Karpas-422 (cell line): Measurements from ENCODE around the gene NPY1R. TPM values are rescaled to one million over a fixed set of nuclear protein-coding genes. Genes with fewer than 3 reads are reported as not detected.

Experiments
- DNase-seq: peaks from one replicate; pipeline ENCODE4 v3.0.0-alpha.2; 2015
- H2AFZ ChIP-seq: fragments of 200-600 bp; sonication (generic); 2 replicates; pipeline ENCODE4 v1.6.1; 2014; ENCODE audit warnings: antibody characterized with exemption, low read length, mixed read lengths
- H3K27ac ChIP-seq: fragments of 200-600 bp; sonication (generic); 2 replicates; pipeline ENCODE4 v1.5.1; 2014; ENCODE audit warnings: mild to moderate bottlenecking, low read length, moderate library complexity
- H3K27me3 ChIP-seq: fragments of 200-600 bp; sonication (generic); 2 replicates; pipeline ENCODE4 v1.6.1; 2014; ENCODE audit warnings: low read length, mixed read lengths
- H3K36me3 ChIP-seq: fragments of 200-600 bp; sonication (generic); 2 replicates; pipeline ENCODE4 v1.6.1; 2014; ENCODE audit warnings: low read length, mixed read lengths; ENCODE audit not compliant: insufficient read depth
- H3K4me1 ChIP-seq: fragments of 200-600 bp; sonication (generic); 2 replicates; pipeline ENCODE4 v1.6.1; 2014; ENCODE audit warnings: mild to moderate bottlenecking, low read length, mixed read lengths
- H3K4me2 ChIP-seq: fragments of 200-600 bp; sonication (generic); 2 replicates; pipeline ENCODE4 v1.6.1; 2014; ENCODE audit warnings: low read length, low read depth, mild to moderate bottlenecking; ENCODE audit not compliant: poor library complexity, severe bottlenecking
- H3K4me3 ChIP-seq: fragments of 200-600 bp; sonication (generic); 2 replicates; pipeline ENCODE4 v1.5.1; 2014; ENCODE audit warnings: mild to moderate bottlenecking, antibody characterized with exemption, low read length, mixed read lengths
- H3K79me2 ChIP-seq: fragments of 200-600 bp; sonication (generic); 2 replicates; pipeline ENCODE4 v1.6.1; 2014; ENCODE audit warnings: mild to moderate bottlenecking, low read length, mixed read lengths
- H3K9ac ChIP-seq: fragments of 200-600 bp; sonication (generic); 2 replicates; pipeline ENCODE4 v1.6.0; 2014; ENCODE audit warnings: low read length
- H3K9me2 ChIP-seq: fragments of 200-600 bp; sonication (generic), shearing (Covaris generic); replicated peaks from 2 replicates; pipeline ENCODE4 v1.6.0; 2014; ENCODE audit warnings: mild to moderate bottlenecking, low read length, moderate library complexity; ENCODE audit not compliant: insufficient read depth
- H3K9me3 ChIP-seq: fragments of 300-700, 200-600 bp; sonication (generic); 2 replicates; pipeline ENCODE4 v1.6.1; 2014; ENCODE audit warnings: low read length, mixed read lengths
- H4K20me1 ChIP-seq: fragments of 200-600 bp; sonication (generic); 2 replicates; pipeline ENCODE4 v1.6.1; 2014; ENCODE audit warnings: mild to moderate bottlenecking, antibody characterized with exemption, low read length, low read depth; ENCODE audit not compliant: insufficient read depth
- total RNA-seq: library from RNA; depleted of rRNA; stranded (reverse); fragments of >200 nt; shearing (Covaris generic); gene quantifications from 2 replicates; pipeline ENCODE4 v1.2.3, GENCODE V29; 2014; ENCODE audit warnings: low replicate concordance

NPY1R gene
- total RNA-seq, 1 experiment from 2014 or later: not detected

- Histone ChIP-seq H3K4me2 (no peak overlapping the region), H4K20me1 (no peaks in the 10 kb centered on the region), H3K27me3 (0 out of 2 replicates have a peak, but pooled peaks cover 1% of the 10 kb centered on the region), H3K9ac (no peak overlapping the region), H3K4me3 (no peak overlapping the region), H3K9me2 (no peaks in the 10 kb centered on the region), H3K36me3 (no peaks in the 10 kb centered on the region), H3K9me3 (no peaks in the 10 kb centered on the region), H3K79me2 (no peaks in the 10 kb centered on the region), H2AFZ (no peak overlapping the region), H3K27ac (no peak overlapping the region), H3K4me1 (no peaks in the 10 kb centered on the region)
- no peak for DNase-seq
Observed at GRCh38 chr4:163344147-163345125, 12.0 kb upstream of the NPY1R start.

GRCh38 chr4:163343604-163344146 lies 11.3 kb upstream of the NPY1R start, which contains the start of gene NPY5R:
Gene NPY5R, plus strand, starts transcription at chr4:163343892. Its CDS starts 6,382 bp downstream, at chr4:163350274.
- Histone ChIP-seq H3K9me2 (no peaks in the 10 kb centered on the region), H4K20me1 (no peaks in the 10 kb centered on the region), H3K9ac (no peak within 1 kb of the TSS), H3K4me1 (no peaks in the 10 kb centered on the region), H3K27me3 (0 out of 2 replicates have a peak, but pooled peaks cover 2% of the 10 kb centered on the region), H3K4me2 (no peak within 1 kb of the TSS), H2AFZ (no peak within 1 kb of the TSS), H3K79me2 (no peaks in the 10 kb centered on the region), H3K4me3 (no peak within 1 kb of the TSS), H3K36me3 (no peaks in the 10 kb centered on the region), H3K27ac (no peak within 1 kb of the TSS), H3K9me3 (no peaks in the 10 kb centered on the region)
- no peak for DNase-seq

- H3K79me2 ChIP-seq: no peaks in the 10 kb centered on the region
- no peak for DNase-seq
- H2AFZ ChIP-seq: no peak overlapping the region
- no peaks in the 10 kb centered on the region for H4K20me1 ChIP-seq
- H3K9me3 ChIP-seq: no peaks in the 10 kb centered on the region
- no peaks in the 10 kb centered on the region for H3K9me2 ChIP-seq
- no peaks in the 10 kb centered on the region for H3K4me1 ChIP-seq
- 0 out of 2 replicates have a peak, but pooled peaks cover 2% of the 10 kb centered on the region for H3K27me3 ChIP-seq
- no peaks in the 10 kb centered on the region for H3K36me3 ChIP-seq
- H3K4me2 ChIP-seq: no peak overlapping the region
- no peak overlapping the region for H3K9ac ChIP-seq
- H3K27ac ChIP-seq: no peak overlapping the region
- no peak overlapping the region for H3K4me3 ChIP-seq
Observed at GRCh38 chr4:163335384-163335783, 3.0 kb upstream of the NPY1R start.

- H3K4me2 ChIP-seq: no peak overlapping the region
Observed at GRCh38 chr4:163331629-163332376, 593 bp downstream of the NPY1R start.

GRCh38 chr4:163330916-163331628 lies 1.3 kb downstream of the NPY1R start:
- Histone ChIP-seq H3K36me3 (no peaks in the 10 kb centered on the region), H3K4me3 (no peak overlapping the region), H3K9me2 (no peaks in the 10 kb centered on the region), H2AFZ (no peak overlapping the region), H4K20me1 (no peaks in the 10 kb centered on the region), H3K27me3 (no peaks in the 10 kb centered on the region), H3K9me3 (no peaks in the 10 kb centered on the region), H3K9ac (no peak overlapping the region), H3K4me2 (no peak overlapping the region), H3K27ac (no peak overlapping the region), H3K79me2 (no peaks in the 10 kb centered on the region), H3K4me1 (no peaks in the 10 kb centered on the region)
- DNase-seq: no peak

More at GRCh38 chr4:163331629-163332376, 593 bp downstream of the NPY1R start:
- DNase-seq: no peak
- H3K27me3 ChIP-seq: no peaks in the 10 kb centered on the region
- H3K9me2 ChIP-seq: no peaks in the 10 kb centered on the region
- H3K36me3 ChIP-seq: no peaks in the 10 kb centered on the region
- H3K4me3 ChIP-seq: no peak overlapping the region
- H3K9me3 ChIP-seq: no peaks in the 10 kb centered on the region
- H3K27ac ChIP-seq: no peak overlapping the region
- no peaks in the 10 kb centered on the region for H3K79me2 ChIP-seq
- H2AFZ ChIP-seq: no peak overlapping the region
- H3K9ac ChIP-seq: no peak overlapping the region
- H3K4me1 ChIP-seq: no peaks in the 10 kb centered on the region
- H4K20me1 ChIP-seq: no peaks in the 10 kb centered on the region

- Histone ChIP-seq H3K9ac (no peak overlapping the region), H3K9me3 (peaks cover 5% of the 10 kb centered on the region; the same call in 1 of the 2 replicates), H2AFZ (no peak overlapping the region), H3K27me3 (no peaks in the 10 kb centered on the region), H3K4me2 (no peak overlapping the region), H3K27ac (no peak overlapping the region), H3K36me3 (no peaks in the 10 kb centered on the region), H3K4me3 (no peak overlapping the region), H3K4me1 (no peaks in the 10 kb centered on the region), H3K79me2 (no peaks in the 10 kb centered on the region), H4K20me1 (no peaks in the 10 kb centered on the region), H3K9me2 (no peaks in the 10 kb centered on the region)
- DNase-seq: no peak
Observed at GRCh38 chr4:163317110-163317509, 15.3 kb downstream of the NPY1R start.

GRCh38 chr4:163309466-163309865 lies 22.9 kb downstream of the NPY1R start:
- Histone ChIP-seq H3K4me3 (no peak overlapping the region), H3K36me3 (no peaks in the 10 kb centered on the region), H3K9ac (no peak overlapping the region), H3K79me2 (no peaks in the 10 kb centered on the region), H2AFZ (no peak overlapping the region), H3K4me2 (no peak overlapping the region), H3K9me2 (no peaks in the 10 kb centered on the region), H3K27ac (no peak overlapping the region), H3K4me1 (no peaks in the 10 kb centered on the region), H3K27me3 (no peaks in the 10 kb centered on the region), H3K9me3 (no peaks in the 10 kb centered on the region), H4K20me1 (no peaks in the 10 kb centered on the region)
- DNase-seq: no peak
